ENCODE measurements around the gene UBE3D.
"Not testable (repeated sequence)": the region's sequence is repeated elsewhere in the genome, so short reads cannot be mapped to it uniquely, and the experiment has no call there.

Gene UBE3D

GRCh38 chr6:82867946-82868345 is 197.7 kb downstream of the UBE3D start:
- DNase-seq = no peak

GRCh38 chr6:82866446-82866845 is 199.2 kb downstream of the UBE3D start:
- no peak for DNase-seq

GRCh38 chr6:82865461-82865860 is 200.2 kb downstream of the UBE3D start:
- DNase-seq = no peak

GRCh38 chr6:82863781-82864180 is 201.9 kb downstream of the UBE3D start:
- no peak for DNase-seq

- no peak for DNase-seq
Observed at GRCh38 chr6:82862543-82862942, 203.1 kb downstream of the UBE3D start.

- no peak for DNase-seq
Observed at GRCh38 chr6:82861121-82861520, 204.5 kb downstream of the UBE3D start.

GRCh38 chr6:82856077-82856476 is 209.6 kb downstream of the UBE3D start:
- DNase-seq = not testable (repeated sequence)

GRCh38 chr6:82852904-82853303 is 212.7 kb downstream of the UBE3D start:
- DNase-seq = not testable (repeated sequence)

- DNase-seq = no peak
Observed at GRCh38 chr6:82843291-82843885, 222.3 kb downstream of the UBE3D start.

GRCh38 chr6:82842721-82843120 is 222.9 kb downstream of the UBE3D start:
- DNase-seq = no peak

Measured in DMS79 (cell line).